ENCODE results near the gene CXXC1.

- TF ChIP-seq POLR2A (IDR thresholded peaks at IDR 0.05; ENCODE audit: control extremely low read depth in 1 of 2, low read depth in 2 of 2, low read length in 2 of 2) (no peak), BRCA1 (IDR thresholded peaks at IDR 0.05; ENCODE audit: low read depth, low read length) (no peak), CTCF (IDR thresholded peaks at IDR 0.05; ENCODE audit: control extremely low read depth in 1 of 3, insufficient read depth in 1 of 3, low read depth in 1 of 3, low read length in 3 of 3) (no peak), EZH2 (IDR thresholded peaks at IDR 0.05; ENCODE audit: low read depth, low read length, severe bottlenecking) (no peak), JUN (IDR thresholded peaks at IDR 0.05; ENCODE audit: low read depth, low read length) (no peak), RFX5 (IDR thresholded peaks at IDR 0.05; ENCODE audit: borderline replicate concordance, low read depth, low read length) (no peak), TCF12 (IDR thresholded peaks at IDR 0.05; ENCODE audit: low read depth, low read length) (no peak)
Observed at GRCh38 chr18:50313031-50313607, 25.6 kb upstream of the CXXC1 start.

All from H1 (cell line).